ENCODE measurements around the gene MAP1LC3B. TPM values are rescaled to one million over a fixed set of nuclear protein-coding genes. Genes with fewer than 3 reads are reported as not detected.
"Not testable (repeated sequence)": the region's sequence is repeated elsewhere in the genome, so short reads cannot be mapped to it uniquely, and the experiment has no call there.

Gene MAP1LC3B
- total RNA-seq, 1 donor from 2014 or later: 113 TPM

DNA sequence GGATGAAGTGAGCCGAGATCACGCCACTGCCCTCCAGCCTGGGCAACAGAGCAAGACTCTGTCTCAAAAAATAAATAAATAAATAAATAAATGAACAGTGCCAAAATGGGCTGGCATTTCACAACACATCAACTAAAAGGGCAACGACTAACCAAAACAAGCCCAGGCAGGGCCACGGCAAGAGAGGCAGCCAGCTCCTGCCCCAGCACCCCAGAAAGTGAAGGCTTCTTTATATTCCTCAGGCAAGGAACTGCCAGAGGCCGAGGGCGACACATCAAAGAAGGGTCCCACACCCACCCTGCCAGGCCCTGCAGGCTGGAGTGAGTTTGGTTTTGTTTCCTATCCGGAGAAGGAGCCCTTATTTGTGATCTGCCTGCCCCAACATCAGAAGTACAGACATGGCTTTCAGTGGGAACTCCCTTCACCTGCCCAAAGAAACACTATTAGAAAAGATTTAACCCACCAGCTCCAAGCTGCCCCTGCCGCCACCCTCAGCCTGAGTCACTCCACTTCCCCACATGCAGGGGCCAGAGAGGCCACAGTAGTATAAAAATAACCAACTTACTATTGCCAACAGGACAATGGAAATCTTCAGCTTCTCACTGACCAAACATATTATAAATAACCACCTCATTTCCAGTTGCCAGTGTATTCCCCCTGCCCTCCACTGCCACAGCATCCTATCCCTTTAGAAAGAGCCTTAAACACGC is 16.6 kb upstream of the MAP1LC3B start:
- intact Hi-C loops (cut with DNase I): no loop called here
- no peak for DNase-seq (ENCODE audit: low spot score)

DNA sequence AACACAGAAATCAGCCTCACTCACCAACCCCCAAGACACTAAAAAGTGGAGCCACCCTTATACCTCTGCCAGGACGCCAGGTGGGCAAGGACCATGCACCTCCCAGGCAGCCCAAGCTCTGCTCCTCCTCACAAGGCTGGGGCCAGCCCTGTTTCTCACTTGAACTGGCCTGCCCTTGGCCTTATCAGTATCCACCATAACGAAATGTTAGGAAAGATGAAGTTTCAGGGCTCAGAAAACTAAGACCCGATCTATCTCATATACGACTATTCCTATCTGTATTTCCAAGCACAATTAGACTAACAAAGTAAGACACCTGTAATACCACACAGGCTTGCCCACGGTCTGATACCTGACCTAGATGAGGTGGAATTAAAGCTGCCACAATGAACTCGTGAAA is 15.5 kb upstream of the MAP1LC3B start:
- intact Hi-C loops (cut with DNase I): no loop called here
- no peak for DNase-seq (ENCODE audit: low spot score)

DNA sequence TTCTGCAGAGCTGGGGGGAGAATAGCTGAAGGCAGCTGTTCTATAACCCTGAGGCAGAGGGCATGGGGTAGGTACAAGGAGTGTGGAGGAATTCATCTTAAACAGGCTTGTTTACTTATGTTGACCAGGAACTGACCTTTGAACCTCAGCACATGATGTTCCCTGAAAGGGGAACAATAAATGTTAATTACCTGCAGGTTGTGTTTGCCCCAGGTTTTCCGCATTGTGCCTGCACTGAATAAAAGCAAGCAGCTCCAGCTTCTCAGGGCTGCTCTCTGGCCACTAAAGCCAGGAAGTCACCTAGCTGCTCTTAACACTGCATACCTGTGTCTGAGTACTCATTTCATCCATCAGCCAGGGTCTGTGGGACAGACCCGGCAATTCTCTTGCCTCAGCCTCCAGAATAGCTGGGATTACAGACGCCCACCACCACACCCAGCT is 12.8 kb upstream of the MAP1LC3B start:
- DNase-seq (ENCODE audit: low spot score); intact Hi-C loops (cut with DNase I): not testable (repeated sequence)

DNA sequence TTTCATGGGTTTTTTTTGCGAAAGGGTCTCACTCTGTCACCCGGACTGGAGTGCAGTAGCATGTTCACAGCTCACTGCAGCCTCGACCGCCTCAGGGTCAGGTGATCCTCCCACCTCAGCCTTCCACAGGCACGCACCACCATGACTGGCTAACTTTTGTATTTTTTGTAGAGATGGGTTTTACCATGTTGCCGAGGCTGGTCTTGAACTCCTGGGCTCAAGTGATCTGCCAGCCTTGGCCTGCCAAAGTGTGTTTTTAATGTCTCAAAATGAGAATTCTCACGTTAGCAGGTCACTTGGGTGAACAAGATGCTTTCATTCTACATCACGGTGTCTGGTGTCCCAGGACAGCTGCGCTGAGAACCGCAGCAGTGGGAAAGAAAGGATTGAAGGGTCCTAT is 11.7 kb upstream of the MAP1LC3B start:
- DNase-seq (ENCODE audit: low spot score): no peak
- intact Hi-C loops (cut with DNase I): no loop called here

DNA sequence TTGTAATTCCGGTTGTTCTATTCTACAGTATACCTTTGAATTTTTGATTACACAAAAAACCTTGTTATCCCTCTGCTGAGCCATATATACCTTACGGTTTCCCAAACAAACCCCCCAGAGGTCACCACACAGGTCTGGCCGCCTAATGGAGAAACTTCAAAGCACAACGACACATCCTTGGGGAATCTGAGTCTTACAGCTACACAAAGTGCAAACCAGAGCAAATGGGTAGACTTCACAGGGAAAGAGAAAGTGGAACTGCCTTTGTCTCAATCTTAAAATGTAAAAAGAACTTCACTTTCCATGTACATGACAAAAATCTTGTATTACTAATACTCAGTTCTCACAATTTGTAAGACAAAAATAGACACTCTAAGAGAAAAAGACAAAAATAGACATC is 11.3 kb upstream of the MAP1LC3B start:
- intact Hi-C loops (cut with DNase I): no loop called here

DNA sequence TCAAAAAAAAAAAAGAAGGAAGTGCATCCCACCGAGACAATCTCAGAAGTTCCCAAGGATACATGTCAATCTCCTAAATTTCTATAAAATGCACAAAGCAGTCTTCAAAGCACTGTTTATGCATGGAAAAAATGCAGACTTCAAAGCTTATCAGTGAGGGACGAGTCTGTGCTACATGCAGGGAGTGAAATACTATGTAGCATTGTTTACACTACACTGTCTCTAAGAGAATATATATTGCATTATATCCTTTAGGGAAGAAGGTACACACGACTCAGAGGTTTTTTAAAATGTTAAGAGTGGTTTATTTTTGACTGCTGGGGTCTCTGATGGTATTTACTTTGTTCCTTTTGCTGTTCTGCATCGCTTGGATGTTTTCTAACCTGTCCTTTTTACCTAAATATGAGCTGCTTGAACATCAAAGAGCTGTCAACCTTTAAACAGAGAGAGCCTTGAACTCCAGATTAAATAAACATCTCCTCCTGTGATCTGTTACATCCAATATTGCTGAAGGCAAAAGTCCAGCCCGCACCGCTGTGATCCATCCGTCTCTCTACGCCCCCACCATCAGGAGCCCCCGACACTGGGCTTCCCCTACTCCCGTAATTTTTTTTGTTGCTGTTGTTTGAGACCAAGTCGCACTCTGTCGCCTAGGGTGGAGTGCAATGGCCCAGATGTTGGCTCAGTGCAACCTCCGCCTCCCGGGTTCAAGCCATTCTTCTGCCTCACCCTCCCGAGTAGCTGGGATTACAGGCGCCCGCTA is 9.9 kb upstream of the MAP1LC3B start:
- intact Hi-C loops (cut with DNase I): no loop called here
- no peak for DNase-seq (ENCODE audit: low spot score)

More for the DNA sequence above, 11.3 kb upstream of the MAP1LC3B start:
- DNase-seq (ENCODE audit: low spot score): no peak

DNA sequence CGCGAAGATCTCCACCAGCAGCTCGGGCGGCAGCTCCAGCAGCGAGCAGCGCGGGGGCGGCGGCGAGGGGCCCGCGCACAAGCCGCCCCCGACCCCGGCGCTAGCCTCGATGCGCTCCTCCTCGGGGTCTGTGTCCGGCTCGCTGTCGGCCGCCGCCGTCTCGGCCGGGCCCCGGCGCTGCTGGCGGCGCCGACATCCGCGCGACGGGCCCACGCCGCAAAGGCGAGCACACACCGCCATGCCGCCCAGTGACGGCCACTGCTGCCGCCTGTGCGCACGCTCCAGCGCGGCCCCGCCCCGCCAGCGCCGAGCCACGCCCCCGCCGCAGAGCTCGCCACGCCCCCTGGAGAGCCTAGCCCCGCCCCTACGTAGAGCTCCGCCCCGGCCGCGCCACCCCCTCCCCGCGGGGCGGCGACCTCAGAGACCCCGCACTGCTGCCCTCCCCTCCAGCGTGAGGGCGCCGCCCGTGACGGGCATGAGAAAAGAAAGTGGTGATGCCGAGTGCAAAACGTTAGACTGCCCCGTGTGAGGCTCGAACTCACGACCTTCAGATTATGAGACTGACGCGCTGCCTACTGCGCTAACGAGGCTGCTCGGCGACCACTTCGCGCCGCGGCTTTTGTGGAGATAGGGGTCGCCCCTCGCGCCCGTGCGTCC is 8.5 kb upstream of the MAP1LC3B start, which contains the start of gene FBXO31:
TSS of gene FBXO31 (minus strand) at position 272 of the 657 bp plus-strand sequence. CDS start at position 240, 32 bp downstream.
- intact Hi-C loops (cut with DNase I): loop anchor here (2.0 kb wide), 1 partner anchor 67 kb away; the partner anchor contains the start of gene C16orf95

DNA sequence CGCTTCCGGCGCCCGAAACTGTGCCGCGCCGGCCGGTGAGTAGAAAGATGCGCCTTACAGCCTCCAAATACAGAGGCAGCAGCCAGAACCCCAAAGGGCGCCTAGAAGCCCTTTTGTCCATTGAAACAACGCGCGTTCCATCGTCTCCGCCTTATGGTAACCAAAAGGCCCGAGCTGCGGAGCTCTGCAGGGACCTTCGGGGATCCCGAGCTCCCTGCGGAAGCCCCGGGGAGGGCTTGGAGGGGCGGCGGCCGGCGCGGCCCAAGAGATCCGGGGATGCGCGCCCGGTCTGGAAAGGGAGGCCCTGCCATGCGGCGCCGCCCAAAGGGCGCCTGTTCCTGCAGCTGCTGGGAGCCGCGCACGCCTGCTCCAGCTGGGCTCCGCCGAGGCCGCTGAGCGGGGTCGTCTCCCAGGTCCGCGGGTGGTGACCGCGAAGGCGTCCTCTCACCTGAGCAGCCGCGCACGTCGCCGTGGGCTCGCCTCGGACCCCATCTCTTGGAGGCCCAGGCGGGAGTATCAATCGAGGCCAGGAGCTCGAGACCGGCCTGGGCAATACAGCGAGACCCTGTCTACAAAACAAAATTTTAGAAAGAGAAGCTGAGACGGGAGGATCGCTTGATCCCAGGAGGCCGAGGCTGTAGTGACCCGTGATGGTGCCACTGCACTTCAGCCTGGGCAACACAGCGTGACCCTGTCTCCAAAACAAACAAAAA is 7.8 kb upstream of the MAP1LC3B start:
- intact Hi-C loops (cut with DNase I): loop anchor here (2.0 kb wide), 1 partner anchor 68 kb away; the partner anchor contains the start of gene C16orf95

More for the DNA sequence above, 8.5 kb upstream of the MAP1LC3B start, which contains the start of gene FBXO31:
- DNase-seq (ENCODE audit: low spot score): peak; percentile 96

DNA sequence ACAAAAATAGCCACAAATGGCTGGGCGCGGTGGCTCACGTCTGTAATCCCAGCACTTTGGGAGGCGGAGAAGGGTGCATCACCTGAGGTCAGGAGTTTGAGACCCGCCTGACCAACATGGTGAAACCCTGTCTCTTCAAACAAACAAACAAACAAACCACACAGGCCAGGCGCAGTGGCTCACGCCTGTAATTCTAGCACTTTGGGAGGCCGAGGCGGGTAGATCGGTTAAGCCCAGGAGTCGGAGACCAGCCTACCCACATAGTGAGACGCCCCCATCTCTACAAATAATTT is 7.3 kb upstream of the MAP1LC3B start:
- not testable (repeated sequence) for DNase-seq (ENCODE audit: low spot score)
- intact Hi-C loops (cut with DNase I): loop anchor here (2.0 kb wide), 1 partner anchor 68 kb away; the partner anchor contains the start of gene C16orf95

More for the DNA sequence above, 7.8 kb upstream of the MAP1LC3B start:
- peak; percentile 83 for DNase-seq (ENCODE audit: low spot score)

DNA sequence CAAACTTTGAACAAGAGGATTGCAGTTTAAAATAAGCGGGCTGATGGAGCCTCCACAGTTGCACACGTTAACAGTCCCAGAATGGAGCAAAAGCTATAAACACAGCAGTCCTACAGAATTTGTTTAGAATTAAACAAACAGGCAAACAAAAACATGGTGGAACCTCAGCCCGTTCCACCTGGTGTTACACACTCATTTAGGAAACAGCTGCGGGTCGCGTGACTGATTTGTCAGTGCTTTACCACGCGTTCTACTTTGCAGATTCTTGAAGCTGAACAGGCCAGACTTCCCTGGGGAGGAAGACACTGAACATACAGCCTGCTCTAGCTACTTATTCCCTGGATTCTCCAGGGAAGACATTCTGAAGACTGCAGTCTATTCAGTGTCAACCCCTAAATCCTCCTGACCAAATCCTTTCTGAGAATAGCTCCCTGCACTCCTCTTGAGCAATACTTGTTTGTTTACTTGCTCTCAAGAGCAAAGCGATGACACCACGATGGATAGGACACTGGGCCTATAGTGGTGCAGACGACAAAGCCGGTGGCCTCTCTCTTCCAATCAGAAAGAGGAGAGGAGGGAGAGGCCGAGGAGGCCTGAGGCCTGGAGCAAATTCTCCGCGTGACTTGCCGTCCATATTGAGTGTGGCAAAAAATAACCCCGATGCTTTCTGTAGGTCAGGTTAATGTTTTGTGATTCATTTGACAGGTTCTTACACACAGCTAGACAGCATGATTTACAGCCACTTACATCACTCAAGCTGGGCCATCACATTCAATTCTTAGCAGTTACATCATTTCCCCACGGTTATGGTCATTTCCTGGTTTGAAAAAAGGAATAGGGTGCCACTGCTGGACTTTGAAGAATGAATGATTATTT is 4.0 kb upstream of the MAP1LC3B start:
- intact Hi-C loops (cut with DNase I): no loop called here
- peak; percentile 94 for DNase-seq (ENCODE audit: low spot score)

DNA sequence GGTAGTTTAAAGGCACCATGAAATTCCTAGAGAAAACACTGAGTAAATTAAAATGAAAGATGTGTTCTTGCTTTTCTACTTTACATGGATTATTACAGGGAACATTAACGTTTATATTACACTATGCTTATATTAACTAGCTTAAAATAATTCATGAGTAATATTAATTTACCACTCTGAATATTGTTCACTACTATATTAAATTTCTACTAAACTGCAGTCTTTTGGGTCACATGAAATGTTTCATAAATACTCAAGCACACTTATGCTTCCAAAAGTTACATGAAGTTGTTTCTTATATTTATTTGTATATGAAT is 3.4 kb upstream of the MAP1LC3B start:
- no peak for DNase-seq (ENCODE audit: low spot score)

DNA sequence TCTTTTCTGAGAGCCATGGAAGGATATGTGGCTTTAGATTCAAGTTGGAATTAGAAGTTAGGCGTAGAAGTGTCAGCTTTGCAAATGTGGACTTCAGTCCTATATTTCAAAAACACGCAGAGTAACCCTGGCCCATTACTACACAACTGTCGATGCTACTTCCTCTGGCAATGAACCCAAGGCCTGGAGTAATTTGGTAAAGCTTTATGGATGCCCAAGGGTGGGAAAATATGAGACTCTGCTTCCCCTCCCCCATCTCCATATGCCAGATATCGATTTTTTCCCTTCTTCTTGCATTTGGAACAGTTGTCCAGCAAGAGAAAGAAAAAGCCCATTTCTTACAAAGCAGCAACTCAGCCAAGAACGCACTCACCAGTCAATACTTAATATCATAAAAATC is 2.9 kb upstream of the MAP1LC3B start:
- DNase-seq (ENCODE audit: low spot score): no peak
- intact Hi-C loops (cut with DNase I): no loop called here

More for the DNA sequence above, 3.4 kb upstream of the MAP1LC3B start:
- intact Hi-C loops (cut with DNase I): no loop called here

DNA sequence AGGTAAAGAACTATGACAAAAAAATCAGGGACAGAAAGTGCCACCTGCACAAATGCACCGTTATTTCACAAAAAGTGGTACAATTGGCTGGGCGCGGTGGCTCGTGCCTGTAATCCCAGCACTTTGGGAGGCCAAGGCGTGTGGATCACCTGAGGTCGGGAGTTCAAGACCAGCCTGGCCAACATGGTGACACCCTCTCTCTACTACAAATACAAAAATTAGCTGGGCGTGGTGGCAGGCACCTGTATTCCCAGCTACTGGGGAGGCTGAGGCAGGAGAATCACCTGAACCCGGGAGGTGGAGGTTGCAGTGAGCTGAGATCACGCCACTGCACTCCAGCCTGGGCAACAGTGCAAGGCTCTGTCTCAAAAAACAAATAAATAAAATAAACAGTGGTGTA is 2.2 kb upstream of the MAP1LC3B start:
- intact Hi-C loops (cut with DNase I): loop anchor here (5.0 kb wide), 2 partner anchors 107 to 247 kb away; no protein-coding TSS in a partner anchor
- DNase-seq (ENCODE audit: low spot score): not testable (repeated sequence)

DNA sequence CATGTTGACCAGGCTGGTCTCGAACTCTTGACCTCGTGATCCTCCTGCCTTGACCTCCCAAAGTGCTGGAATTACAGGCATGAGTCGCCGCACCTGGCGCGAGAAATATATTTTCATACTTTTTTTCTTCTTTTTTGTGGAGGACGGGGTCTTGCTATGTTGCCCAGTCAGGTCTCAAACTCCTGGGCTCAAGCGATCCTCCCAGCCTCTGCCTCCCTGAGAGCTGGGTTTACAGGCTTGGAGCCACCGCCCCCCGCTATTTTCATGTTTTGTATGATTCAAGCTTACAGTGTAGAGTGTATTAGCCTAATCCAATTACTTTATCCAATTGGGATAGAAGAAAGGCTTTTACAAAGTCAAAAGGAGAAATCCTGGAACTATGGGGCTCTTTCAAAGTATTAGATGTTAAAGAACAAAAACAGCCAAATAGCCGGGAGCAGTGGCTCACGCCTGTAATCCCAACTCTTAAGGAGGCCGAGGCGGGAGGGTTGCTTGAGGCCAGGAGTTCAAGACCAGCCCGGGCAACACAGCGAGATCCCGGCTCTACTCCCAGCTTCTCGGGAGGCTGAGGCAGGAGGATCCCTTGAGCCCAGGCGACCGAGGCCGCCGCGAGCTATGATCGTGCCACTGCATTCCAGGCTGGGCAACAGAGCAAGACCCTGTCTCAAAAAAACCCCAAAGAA is 1.4 kb upstream of the MAP1LC3B start:
- no peak for DNase-seq (ENCODE audit: low spot score)
- intact Hi-C loops (cut with DNase I): loop anchor here (5.0 kb wide), 2 partner anchors 107 to 247 kb away; no protein-coding TSS in a partner anchor

DNA sequence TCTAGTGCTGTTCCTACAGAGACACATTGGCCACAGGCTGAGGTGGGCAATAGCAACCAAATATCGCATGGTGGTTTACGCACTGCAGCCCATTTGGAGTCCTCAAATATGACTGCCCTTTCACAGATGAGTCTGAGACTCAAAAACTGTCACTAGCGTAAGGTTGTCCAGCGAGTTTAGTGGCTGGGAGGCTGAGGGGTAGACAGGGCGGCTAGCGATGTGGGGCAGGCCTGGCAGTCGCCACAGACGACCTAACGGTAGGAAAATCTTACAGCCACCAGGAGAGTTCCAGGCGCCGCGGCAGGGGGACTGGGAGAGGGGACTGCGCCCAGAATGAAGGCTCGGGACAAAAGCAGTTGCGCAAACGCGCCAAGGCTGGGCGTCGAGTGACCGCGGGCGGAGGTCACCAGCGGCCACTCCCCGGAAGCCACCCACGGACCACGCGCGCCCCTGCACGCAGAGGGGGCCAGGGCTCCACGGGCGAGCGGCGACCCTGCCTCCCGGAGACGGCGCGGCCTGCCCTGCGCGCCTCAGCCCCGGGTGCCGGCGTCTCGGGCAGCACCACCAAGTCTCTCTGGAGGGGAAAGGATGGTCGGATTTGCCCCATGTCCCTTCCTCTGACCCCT is 699 bp upstream of the MAP1LC3B start:
- no peak for DNase-seq (ENCODE audit: low spot score)
- intact Hi-C loops (cut with DNase I): loop anchor here (5.0 kb wide), 2 partner anchors 106 to 246 kb away; no protein-coding TSS in a partner anchor

DNA sequence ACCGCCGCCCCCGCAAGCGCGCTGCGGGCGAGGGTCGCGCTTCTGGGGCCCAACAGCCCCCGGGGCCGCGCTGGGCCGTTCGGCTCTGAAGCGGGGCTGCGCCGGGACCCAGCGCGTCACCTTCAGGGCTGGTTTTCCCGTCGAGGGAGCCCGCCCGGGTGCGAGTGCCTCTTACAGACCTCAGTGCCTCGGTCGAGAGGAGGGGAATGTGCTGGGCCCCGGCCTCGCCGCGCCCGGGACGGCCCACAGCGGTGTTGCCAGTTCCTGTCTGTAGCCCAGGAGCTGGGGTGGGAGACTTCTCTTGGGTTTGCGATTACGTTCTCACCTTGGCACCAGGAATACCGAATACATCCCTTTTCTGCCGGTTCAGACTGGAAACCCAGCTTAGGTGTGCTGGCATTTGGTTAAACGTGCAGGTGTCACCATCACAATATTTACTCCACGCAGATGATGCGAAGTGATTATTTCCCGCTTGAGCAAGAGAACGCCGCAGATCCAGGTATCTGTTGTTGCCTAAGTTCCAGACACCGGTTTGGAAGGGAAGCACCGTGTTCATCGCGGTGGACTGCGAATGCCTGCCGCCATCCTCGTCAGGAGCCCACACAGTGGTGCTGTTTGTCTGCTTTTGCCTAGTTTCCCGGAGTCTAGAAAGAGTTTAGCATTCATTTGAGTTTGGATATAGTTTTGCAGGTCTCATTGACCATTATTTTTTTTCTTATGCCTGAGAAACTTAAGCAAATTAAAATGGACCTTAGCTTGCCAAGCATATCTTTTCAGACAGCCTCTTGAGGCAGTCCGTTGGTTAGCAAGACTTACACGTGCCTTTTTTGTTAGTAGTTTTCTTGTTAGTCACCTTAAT is 914 bp downstream of the MAP1LC3B start:
- no peak for DNase-seq (ENCODE audit: low spot score)
- intact Hi-C loops (cut with DNase I): loop anchor here (2.0 to 5.0 kb wide), 3 partner anchors 76 to 244 kb away; partner anchors contain the start of gene C16orf95
